Uterus (tissue), 4 donors: ENCODE results near the gene STC2. TPM values are rescaled to one million over a fixed set of nuclear protein-coding genes. Genes with fewer than 3 reads are reported as not detected.

Experiments
- DNase-seq, 2 donors: peaks; one replicate each; pipeline ENCODE4 v3.0.0-alpha.2; 2019 to 2020
- H3K27ac ChIP-seq, 2 donors: fragments of 200-600 bp; sonication (generic); 1 replicate in 1 of 2; 2 replicates in 1 of 2; pipeline ENCODE4 v1.5.1; 2016 to 2018
- H3K27me3 ChIP-seq, 2 donors: fragments of 200-600 bp; sonication (generic); one replicate each; pipeline ENCODE4 v1.5.1; 2018 to 2019; ENCODE audit warnings: control low read depth in 1 of 2
- H3K36me3 ChIP-seq, 2 donors: fragments of 200-600 bp; sonication (generic); one replicate each; pipeline ENCODE4 v1.5.1; 2019; ENCODE audit warnings: control low read depth in 1 of 2
- H3K4me1 ChIP-seq, 2 donors: fragments of 200-600 bp; sonication (generic); one replicate each; pipeline ENCODE4 v1.5.1; 2018 to 2019; ENCODE audit warnings: control low read depth in 1 of 2
- H3K4me3 ChIP-seq, 2 donors: fragments of 200-600 bp; sonication (generic); 1 replicate in 1 of 2; 2 replicates in 1 of 2; pipeline ENCODE4 v1.5.1; 2018 to 2019; ENCODE audit warnings: mild to moderate bottlenecking in 1 of 2
- H3K9me3 ChIP-seq, 2 donors: fragments of 200-600 bp; sonication (generic); one replicate each; pipeline ENCODE4 v1.5.1; 2019; ENCODE audit warnings: control low read depth in 1 of 2
- POLR2A ChIP-seq, 2 donors: fragments of 450-650 bp; IDR thresholded peaks; one replicate each; pipeline ENCODE4 v1.6.1; 2016; ENCODE audit warnings: antibody characterized with exemption in 2 of 2, mild to moderate bottlenecking in 1 of 2, moderate library complexity in 1 of 2
- intact Hi-C: fragments of 100-400 bp; cut with DNase I; formaldehyde crosslinking; loops from one replicate; pipeline ENCODE4 v1.15.1; 2023; ENCODE audit warnings: low total_unique reads
- total RNA-seq, 4 donors: library from RNA; depleted of rRNA in 3 of 4; stranded (reverse); fragments of >200 nt in 3 of 4; gene quantifications; one replicate each; pipeline versions ENCODE4 v1.1.0 to v1.2.4, GENCODE V29; 2014 to 2023
- TF ChIP-seq, protein P1 (sequence below), 4 experiments: fragments of 200-600 bp in 2 of 4; fragments of 450-650 bp in 2 of 4; sonication (generic) in 2 of 4; IDR thresholded peaks; one replicate each; pipeline ENCODE4 v1.5.1; 2016 to 2019; ENCODE audit warnings: antibody characterized with exemption in 4 of 4, mild to moderate bottlenecking in 2 of 4, moderate library complexity in 1 of 4
- donor health status: DM: yes; HTN: yes; CAD: no.

STC2 gene
- total RNA-seq, 4 donors from 2014 or later, result 0.26 to 3.4 (median 1.5) TPM; not detected in 1

GRCh38 chr5:173328844-173329490, 753 bp upstream of the STC2 start:
- Histone ChIP-seq H3K36me3 (no peaks in the 10 kb centered on the region), H3K27me3 (peaks cover 0 to 23% of the 10 kb centered on the region in 2 donors), H3K4me3 (peak overlapping the region; percentile 13 to 22), H3K27ac (no peak overlapping the region), H3K4me1 (peaks cover 0 to 26% of the 10 kb centered on the region in 2 donors), H3K9me3 (no peaks in the 10 kb centered on the region)
- intact Hi-C loops, result no loop called here
- no peak for DNase-seq
- TF ChIP-seq POLR2A (IDR thresholded peaks at IDR 0.05), result no peak

GRCh38 chr5:173327084-173327947, 898 bp downstream of the STC2 start:
- DNase-seq, result no peak
- intact Hi-C loops, result no loop called here
- peaks cover 0 to 30% of the 10 kb centered on the region in 2 donors for H3K4me1 ChIP-seq
- no peaks in the 10 kb centered on the region for H3K9me3 ChIP-seq
- H3K4me3 ChIP-seq, result peak overlapping the region in 1 of 2 donors; percentile 22
- H3K36me3 ChIP-seq, result no peaks in the 10 kb centered on the region
- H3K27ac ChIP-seq, result no peak overlapping the region
- peaks cover 0 to 23% of the 10 kb centered on the region in 2 donors for H3K27me3 ChIP-seq
- TF ChIP-seq POLR2A (IDR thresholded peaks at IDR 0.05), result no peak
- TF ChIP-seq, protein P1, sequence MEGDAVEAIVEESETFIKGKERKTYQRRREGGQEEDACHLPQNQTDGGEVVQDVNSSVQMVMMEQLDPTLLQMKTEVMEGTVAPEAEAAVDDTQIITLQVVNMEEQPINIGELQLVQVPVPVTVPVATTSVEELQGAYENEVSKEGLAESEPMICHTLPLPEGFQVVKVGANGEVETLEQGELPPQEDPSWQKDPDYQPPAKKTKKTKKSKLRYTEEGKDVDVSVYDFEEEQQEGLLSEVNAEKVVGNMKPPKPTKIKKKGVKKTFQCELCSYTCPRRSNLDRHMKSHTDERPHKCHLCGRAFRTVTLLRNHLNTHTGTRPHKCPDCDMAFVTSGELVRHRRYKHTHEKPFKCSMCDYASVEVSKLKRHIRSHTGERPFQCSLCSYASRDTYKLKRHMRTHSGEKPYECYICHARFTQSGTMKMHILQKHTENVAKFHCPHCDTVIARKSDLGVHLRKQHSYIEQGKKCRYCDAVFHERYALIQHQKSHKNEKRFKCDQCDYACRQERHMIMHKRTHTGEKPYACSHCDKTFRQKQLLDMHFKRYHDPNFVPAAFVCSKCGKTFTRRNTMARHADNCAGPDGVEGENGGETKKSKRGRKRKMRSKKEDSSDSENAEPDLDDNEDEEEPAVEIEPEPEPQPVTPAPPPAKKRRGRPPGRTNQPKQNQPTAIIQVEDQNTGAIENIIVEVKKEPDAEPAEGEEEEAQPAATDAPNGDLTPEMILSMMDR (IDR thresholded peaks at IDR 0.05), result no peak

DNA sequence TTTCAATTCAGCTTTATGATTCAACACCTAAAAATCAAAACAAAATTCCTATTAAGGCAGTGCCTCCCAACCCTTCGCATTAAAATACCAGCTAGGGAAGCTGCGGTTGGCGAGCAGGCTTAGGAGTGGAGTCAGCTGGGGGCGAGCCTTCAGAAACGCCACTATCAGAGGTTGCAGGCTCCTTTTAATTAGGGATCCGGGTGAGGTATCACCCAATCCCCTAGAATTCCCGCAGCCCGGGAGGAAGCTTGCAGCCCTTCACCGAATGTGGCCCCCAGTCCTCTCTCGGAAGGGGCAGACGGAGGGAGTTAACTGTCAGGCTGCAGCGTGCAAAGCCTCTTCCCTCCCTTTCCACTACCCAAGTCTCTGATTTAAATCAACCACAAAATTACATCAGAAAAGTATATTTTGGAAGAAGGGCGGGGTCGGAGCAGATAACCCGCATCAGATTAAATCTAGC, 1.7 kb downstream of the STC2 start:
- no peak for DNase-seq
- intact Hi-C loops, result no loop called here
- Histone ChIP-seq H3K4me1 (peaks cover 0 to 30% of the 10 kb centered on the region in 2 donors), H3K27ac (no peak overlapping the region), H3K27me3 (peaks cover 0 to 23% of the 10 kb centered on the region in 2 donors), H3K4me3 (peak overlapping the region in 1 of 2 donors; percentile 22), H3K36me3 (no peaks in the 10 kb centered on the region), H3K9me3 (no peaks in the 10 kb centered on the region)
- TF ChIP-seq, protein P1 (IDR thresholded peaks at IDR 0.05), result no peak
- no peak for TF ChIP-seq POLR2A (IDR thresholded peaks at IDR 0.05)

DNA sequence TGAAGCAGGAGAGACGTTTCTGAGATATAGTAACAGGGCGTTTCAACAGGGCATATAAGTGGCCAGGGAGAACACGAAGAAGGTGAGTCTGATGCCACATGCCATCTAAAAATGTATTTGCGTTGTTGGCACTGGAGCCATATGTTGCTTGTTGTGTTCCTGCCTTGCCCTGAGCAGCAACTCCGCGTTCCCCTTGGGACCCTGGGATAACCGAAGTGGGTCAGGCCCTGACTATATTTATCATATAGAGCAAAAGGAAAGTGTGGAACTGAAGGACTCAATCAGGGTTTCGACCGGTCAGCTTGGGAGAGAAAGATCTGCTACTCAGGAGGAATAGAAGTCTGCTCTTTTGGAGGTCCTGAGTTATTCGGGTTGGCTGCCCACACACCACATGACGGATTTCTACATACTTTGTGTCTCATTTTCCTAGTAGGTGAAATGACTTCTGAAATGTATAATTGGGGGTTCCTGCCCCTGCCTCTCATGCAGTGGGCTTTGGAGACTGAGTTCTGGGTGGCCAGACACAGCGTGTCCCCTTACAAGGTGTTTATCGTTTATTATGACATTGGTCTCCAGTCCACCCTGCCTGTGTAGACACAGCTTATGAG, 3.0 kb downstream of the STC2 start:
- Histone ChIP-seq H3K36me3 (no peaks in the 10 kb centered on the region), H3K9me3 (no peaks in the 10 kb centered on the region), H3K27ac (no peak overlapping the region), H3K27me3 (peaks cover 0 to 22% of the 10 kb centered on the region in 2 donors), H3K4me1 (peaks cover 0 to 30% of the 10 kb centered on the region in 2 donors), H3K4me3 (no peak overlapping the region)
- TF ChIP-seq, protein P1 (IDR thresholded peaks at IDR 0.05), result no peak
- DNase-seq, result no peak
- intact Hi-C loops, result no loop called here

DNA sequence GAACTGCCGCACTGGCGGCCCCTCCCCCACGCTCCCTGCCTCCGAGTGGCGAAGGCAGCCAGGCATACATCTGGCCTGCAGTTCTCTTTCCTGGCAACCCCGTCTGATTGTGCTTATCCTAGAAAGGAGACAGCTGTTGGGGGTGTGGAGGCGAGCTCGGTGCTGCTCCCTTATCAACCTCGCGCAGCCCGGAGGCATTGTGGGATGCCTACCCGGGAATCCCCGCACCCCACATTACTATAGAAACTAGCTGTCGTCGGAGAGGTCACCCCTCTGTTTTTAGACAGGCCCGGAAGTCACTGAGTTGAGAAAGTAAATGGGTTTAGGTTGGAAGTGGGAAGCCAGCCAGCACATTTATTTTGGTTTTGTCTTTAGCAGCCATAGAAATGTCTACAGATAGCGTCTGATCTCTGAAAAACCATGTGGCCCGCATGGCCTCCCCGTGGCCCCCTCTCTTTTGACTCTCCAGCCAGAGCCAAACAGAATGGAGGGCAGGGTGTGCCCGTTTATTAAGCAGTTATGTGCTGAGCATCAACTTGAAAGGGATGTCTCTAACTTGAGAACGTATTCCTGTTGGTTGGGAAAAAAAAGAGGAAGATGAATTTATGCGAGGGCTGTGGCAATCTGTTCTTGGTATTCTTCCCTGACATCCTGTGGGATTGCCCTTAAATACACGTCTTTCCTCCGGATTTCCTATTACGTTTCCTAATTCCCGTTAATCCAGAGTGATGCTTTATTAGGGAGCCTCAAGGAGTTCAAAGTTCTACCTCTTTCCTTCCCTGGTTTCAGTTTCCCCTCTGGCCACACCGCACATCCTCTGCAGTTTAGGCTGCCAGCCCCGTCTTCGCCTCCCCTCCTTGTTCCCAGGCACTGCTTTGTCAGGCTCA, 3.9 kb downstream of the STC2 start:
- H3K4me1 ChIP-seq, result peaks cover 0 to 27% of the 10 kb centered on the region in 2 donors
- peak; percentile 59 to 64 for DNase-seq
- H3K27ac ChIP-seq, result peak overlapping the region; percentile 34 to 47
- peak overlapping the region in 1 of 2 donors; percentile 2 for H3K4me3 ChIP-seq
- peaks cover 0 to 17% of the 10 kb centered on the region in 2 donors for H3K27me3 ChIP-seq
- intact Hi-C loops, result no loop called here
- H3K9me3 ChIP-seq, result no peaks in the 10 kb centered on the region
- no peaks in the 10 kb centered on the region for H3K36me3 ChIP-seq
- TF ChIP-seq, protein P1 (IDR thresholded peaks at IDR 0.05), result no peak
- no peak for TF ChIP-seq POLR2A (IDR thresholded peaks at IDR 0.05)
